Thoracic aorta (tissue), 2 donors: Measurements from ENCODE around the gene SUSD6. TPM values are rescaled to one million over a fixed set of nuclear protein-coding genes. Genes with fewer than 3 reads are reported as not detected.

Source experiments
- ATAC-seq: fragments of 150-250 bp; one replicate; pipeline ENCODE4 v1.8.0; 2017; ENCODE audit warnings: low read depth; ENCODE audit not compliant: insufficient number of reproducible peaks, low FRiP score
- DNase-seq: peaks from one replicate; pipeline ENCODE4 v3.0.0-alpha.2; 2020; ENCODE audit warnings: low spot score
- H3K27ac ChIP-seq, 2 donors: fragments of 200-600 bp; sonication (generic); 1 replicate in 1 of 2; 2 replicates in 1 of 2; pipeline ENCODE4 v1.5.1; 2016; ENCODE audit warnings: mild to moderate bottlenecking in 2 of 2, moderate library complexity in 2 of 2
- H3K27me3 ChIP-seq: fragments of 200-600 bp; sonication (generic); replicated peaks from 2 replicates; pipeline ENCODE4 v1.6.0; 2016; ENCODE audit warnings: mild to moderate bottlenecking; ENCODE audit not compliant: insufficient read depth
- H3K36me3 ChIP-seq: fragments of 200-600 bp; sonication (generic); one replicate; pipeline ENCODE4 v1.5.1; 2016
- H3K4me1 ChIP-seq, 2 donors: fragments of 200-600 bp; sonication (generic); 1 replicate in 1 of 2; 2 replicates in 1 of 2; pipeline versions ENCODE4 v1.5.1 to v1.6.0; 2016; ENCODE audit warnings: low read depth in 2 of 2, mild to moderate bottlenecking in 1 of 2; ENCODE audit not compliant: control insufficient read depth in 1 of 2
- H3K4me3 ChIP-seq: fragments of 200-600 bp; sonication (generic); 2 replicates; pipeline ENCODE4 v1.5.1; 2016; ENCODE audit warnings: mild to moderate bottlenecking
- H3K9me3 ChIP-seq: fragments of 200-600 bp; sonication (generic); 2 replicates; pipeline ENCODE4 v1.5.1; 2016
- total RNA-seq, 2 donors: library from RNA; depleted of rRNA; stranded (reverse); fragments of >200 nt; gene quantifications; one replicate each; pipeline versions ENCODE4 v1.1.0 to v1.2.3, GENCODE V29; 2016
- TF ChIP-seq, protein P1 (sequence below): fragments of 200-600 bp; sonication (generic); IDR thresholded peaks from one replicate; pipeline ENCODE4 v1.5.1; 2019; ENCODE audit warnings: antibody characterized with exemption

The SUSD6 gene
- total RNA-seq, 2 donors from 2014 or later, result 51.7 to 80.1 TPM

DNA sequence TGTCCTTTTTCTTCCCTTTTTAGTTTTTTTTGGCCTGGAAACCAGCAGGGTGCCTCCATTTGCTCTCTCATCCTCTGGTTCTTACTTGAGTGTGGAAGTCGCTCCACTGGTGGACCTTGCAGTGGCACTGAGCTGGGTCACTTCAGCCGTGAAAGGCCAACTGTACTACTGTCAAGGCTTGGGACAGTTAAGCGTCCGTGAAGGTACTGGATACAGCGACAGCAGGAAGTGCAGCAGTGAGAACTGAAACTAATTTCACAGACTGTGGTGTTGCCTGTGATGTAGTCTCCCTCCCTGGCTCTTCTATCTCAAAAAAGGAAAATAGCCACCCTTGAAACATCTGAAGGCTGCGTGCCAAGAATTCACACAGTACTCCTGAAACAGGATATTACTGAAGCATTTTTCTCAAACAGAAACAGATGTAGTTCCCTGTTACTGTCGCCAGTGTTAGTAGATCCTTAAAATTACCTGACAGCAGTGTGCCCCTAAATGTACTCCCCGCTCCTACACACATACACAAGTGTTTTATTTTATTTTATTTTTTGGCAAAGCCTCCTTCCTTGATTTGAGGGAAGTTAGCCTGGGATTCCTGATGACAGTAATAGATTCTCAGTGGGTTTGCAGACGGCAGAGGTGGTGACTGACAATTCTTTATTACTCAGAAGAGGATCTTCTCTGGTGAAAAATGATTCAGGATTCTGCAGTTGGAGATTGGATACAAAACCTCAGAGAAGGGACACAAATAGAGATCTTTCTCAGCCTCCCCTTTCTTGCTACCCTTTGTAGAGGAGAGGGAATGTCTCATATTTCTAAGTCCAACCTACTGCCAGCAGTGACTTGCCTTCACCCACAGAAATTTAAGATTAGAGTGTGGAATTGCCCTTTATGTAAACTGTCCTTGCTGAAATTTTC is 4.4 kb downstream of the SUSD6 start:
- H3K4me3 ChIP-seq, result peak overlapping the region; percentile 90
- no peaks in the 10 kb centered on the region for H3K27me3 ChIP-seq
- H3K9me3 ChIP-seq, result no peaks in the 10 kb centered on the region
- DNase-seq (no peak), ATAC-seq (no peak)
- peak overlapping the region; percentile 50 to 97 for H3K27ac ChIP-seq
- H3K4me1 ChIP-seq, result peaks cover 79 to 83% of the 10 kb centered on the region in 2 donors
- TF ChIP-seq, protein P1, sequence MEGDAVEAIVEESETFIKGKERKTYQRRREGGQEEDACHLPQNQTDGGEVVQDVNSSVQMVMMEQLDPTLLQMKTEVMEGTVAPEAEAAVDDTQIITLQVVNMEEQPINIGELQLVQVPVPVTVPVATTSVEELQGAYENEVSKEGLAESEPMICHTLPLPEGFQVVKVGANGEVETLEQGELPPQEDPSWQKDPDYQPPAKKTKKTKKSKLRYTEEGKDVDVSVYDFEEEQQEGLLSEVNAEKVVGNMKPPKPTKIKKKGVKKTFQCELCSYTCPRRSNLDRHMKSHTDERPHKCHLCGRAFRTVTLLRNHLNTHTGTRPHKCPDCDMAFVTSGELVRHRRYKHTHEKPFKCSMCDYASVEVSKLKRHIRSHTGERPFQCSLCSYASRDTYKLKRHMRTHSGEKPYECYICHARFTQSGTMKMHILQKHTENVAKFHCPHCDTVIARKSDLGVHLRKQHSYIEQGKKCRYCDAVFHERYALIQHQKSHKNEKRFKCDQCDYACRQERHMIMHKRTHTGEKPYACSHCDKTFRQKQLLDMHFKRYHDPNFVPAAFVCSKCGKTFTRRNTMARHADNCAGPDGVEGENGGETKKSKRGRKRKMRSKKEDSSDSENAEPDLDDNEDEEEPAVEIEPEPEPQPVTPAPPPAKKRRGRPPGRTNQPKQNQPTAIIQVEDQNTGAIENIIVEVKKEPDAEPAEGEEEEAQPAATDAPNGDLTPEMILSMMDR, result no peak
- H3K36me3 ChIP-seq, result no peaks in the 10 kb centered on the region

DNA sequence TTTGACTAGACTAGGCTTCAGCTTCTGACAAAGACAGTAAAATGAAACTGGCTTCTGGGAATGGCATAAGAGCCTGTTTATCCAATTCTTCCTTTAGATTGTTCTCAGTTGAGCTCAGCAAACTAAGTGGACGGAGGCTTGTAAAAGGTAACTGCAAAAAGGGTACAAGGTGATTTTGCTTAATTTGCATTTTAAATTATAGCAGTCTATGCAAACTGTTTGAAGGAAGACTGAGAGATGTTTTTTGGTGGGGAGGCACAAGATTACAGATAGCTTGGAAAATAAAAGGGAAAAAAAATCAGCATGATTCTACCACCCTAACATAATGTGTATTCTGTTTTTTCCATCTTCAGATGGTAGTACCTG is 5.0 kb downstream of the SUSD6 start:
- Histone ChIP-seq H3K4me3 (peak overlapping the region; percentile 90), H3K36me3 (no peaks in the 10 kb centered on the region), H3K4me1 (peaks cover 80 to 85% of the 10 kb centered on the region in 2 donors), H3K27me3 (no peaks in the 10 kb centered on the region), H3K9me3 (no peaks in the 10 kb centered on the region), H3K27ac (peak overlapping the region; percentile 50 to 97)
- no peak for ATAC-seq
- DNase-seq, result no peak
- TF ChIP-seq, protein P1, result no peak

DNA sequence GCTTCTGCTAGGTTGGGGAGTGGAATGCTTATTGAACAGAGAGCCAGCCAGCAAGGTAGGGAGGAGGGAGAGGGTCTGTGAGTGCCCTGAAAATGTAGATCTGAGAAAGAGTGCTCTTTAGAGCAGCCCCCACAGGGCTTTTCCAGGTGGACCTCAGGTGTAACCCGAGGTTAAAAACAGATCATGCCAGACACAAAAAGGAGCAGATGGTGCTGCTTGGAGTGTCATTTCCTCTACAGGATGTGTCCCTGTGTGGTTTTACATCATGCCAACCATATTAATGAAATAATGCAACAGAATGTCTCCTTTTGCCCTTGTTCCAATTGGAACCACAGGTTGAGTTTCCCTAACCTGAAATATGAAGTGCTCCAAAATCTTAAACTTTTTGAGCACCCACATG is 6.4 kb downstream of the SUSD6 start:
- H3K36me3 ChIP-seq, result no peaks in the 10 kb centered on the region
- no peaks in the 10 kb centered on the region for H3K27me3 ChIP-seq
- H3K4me1 ChIP-seq, result peaks cover 85 to 98% of the 10 kb centered on the region in 2 donors
- H3K27ac ChIP-seq, result peak overlapping the region in 1 of 2 donors; percentile 42
- ATAC-seq (no peak), DNase-seq (no peak)
- H3K4me3 ChIP-seq, result no peak overlapping the region
- TF ChIP-seq, protein P1, result no peak
- no peaks in the 10 kb centered on the region for H3K9me3 ChIP-seq

DNA sequence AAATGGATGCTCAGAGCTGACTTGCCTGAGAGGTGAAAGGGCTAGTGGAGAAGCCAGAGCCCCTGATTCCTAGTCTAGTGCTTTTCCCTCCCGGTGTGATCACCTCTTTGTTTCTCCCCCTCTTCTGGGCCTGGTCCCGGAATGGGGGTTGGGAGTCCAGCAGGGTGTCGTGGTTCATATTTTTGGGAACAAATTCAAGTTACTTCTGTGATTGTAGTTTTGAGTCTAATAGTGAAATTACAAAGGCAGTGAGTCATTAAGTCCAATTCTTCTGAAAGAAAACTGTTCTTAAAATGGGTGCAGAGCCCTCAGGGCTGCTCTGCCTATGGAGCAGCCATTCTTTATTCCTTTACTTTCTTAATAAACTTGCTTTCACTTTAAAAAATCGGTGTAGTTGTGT is 7.6 kb downstream of the SUSD6 start:
- no peaks in the 10 kb centered on the region for H3K27me3 ChIP-seq
- DNase-seq (no peak), ATAC-seq (peak; percentile 30)
- TF ChIP-seq, protein P1, result no peak
- peak overlapping the region; percentile 22 for H3K4me3 ChIP-seq
- H3K36me3 ChIP-seq, result no peaks in the 10 kb centered on the region
- peaks cover 77 to 88% of the 10 kb centered on the region in 2 donors for H3K4me1 ChIP-seq
- H3K27ac ChIP-seq, result peak overlapping the region in 1 of 2 donors; percentile 42
- no peaks in the 10 kb centered on the region for H3K9me3 ChIP-seq

DNA sequence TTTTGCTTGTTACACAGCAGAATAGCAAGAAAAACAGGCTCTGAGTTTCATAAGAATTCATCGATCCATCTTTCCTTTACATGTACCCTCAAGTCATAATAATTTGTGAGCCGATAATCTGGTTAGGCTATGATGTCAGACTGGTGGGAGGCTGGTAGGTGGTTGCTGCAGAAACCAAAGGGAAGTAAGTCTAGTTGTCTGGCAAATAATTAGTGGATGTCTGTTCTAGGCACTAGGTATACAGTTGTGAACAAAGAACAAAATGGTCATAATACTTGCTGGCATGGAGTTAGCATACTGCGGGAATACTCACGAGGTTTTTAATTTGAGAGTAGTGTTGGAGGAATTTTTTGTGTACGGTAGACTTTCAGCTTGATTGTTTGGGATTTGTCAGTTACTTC is 8.8 kb downstream of the SUSD6 start:
- DNase-seq (no peak), ATAC-seq (no peak)
- TF ChIP-seq, protein P1, result no peak
- Histone ChIP-seq H3K36me3 (no peaks in the 10 kb centered on the region), H3K9me3 (no peaks in the 10 kb centered on the region), H3K4me3 (no peak overlapping the region), H3K27me3 (no peaks in the 10 kb centered on the region), H3K27ac (peak overlapping the region in 1 of 2 donors; percentile 42), H3K4me1 (peaks cover 71 to 87% of the 10 kb centered on the region in 2 donors)
